ENCODE results near the gene NGFR. TPM values are rescaled to one million over a fixed set of nuclear protein-coding genes. Genes with fewer than 3 reads are reported as not detected.

The NGFR gene
- total RNA-seq, 6 donors from 2014 or later = 1.3 to 2.9 (median 2.2) TPM

- ATAC-seq (ENCODE audit: low FRiP score in 2 of 2) (no peak), DNase-seq (no peak)
- Histone ChIP-seq H3K4me1 (peaks cover 0 to 7% (median 1%) of the 10 kb centered on the region in 4 donors), H3K27ac (no peak overlapping the region), H3K27me3 (peaks cover 0 to 17% (median 9%) of the 10 kb centered on the region in 4 donors), H3K9me3 (no peaks in the 10 kb centered on the region), H3K36me3 (no peaks in the 10 kb centered on the region), H3K4me3 (no peak overlapping the region)
- WGBS, 2 donors = 51 to 59% methylated on average over 5 of the region's 5 CpGs
- TF ChIP-seq CTCF (IDR thresholded peaks at IDR 0.05) (no peak), POLR2AphosphoS5 (IDR thresholded peaks at IDR 0.05) (no peak), EP300 (IDR thresholded peaks at IDR 0.05) (no peak), POLR2A (IDR thresholded peaks at IDR 0.05) (no peak)
Observed at GRCh38 chr17:49472527-49472926, 22.6 kb upstream of the NGFR start.

- 77 to 80% methylated on average over 9 of the region's 9 CpGs for WGBS, 2 donors
- no peak for ATAC-seq (ENCODE audit: low FRiP score in 2 of 2)
- no peaks in the 10 kb centered on the region for H3K36me3 ChIP-seq
- H3K27me3 ChIP-seq = peaks cover 0 to 17% (median 9%) of the 10 kb centered on the region in 4 donors
- H3K4me1 ChIP-seq = peaks cover 0 to 7% (median 1%) of the 10 kb centered on the region in 4 donors
- no peak for TF ChIP-seq POLR2A (IDR thresholded peaks at IDR 0.05)
- TF ChIP-seq EP300 (IDR thresholded peaks at IDR 0.05) = no peak
- TF ChIP-seq POLR2AphosphoS5 (IDR thresholded peaks at IDR 0.05) = no peak
- no peak for TF ChIP-seq CTCF (IDR thresholded peaks at IDR 0.05)
- DNase-seq = no peak
- H3K27ac ChIP-seq = no peak overlapping the region
- H3K4me3 ChIP-seq = no peak overlapping the region
- H3K9me3 ChIP-seq = no peaks in the 10 kb centered on the region
Observed at GRCh38 chr17:49473900-49474751, 21.0 kb upstream of the NGFR start.

- H3K4me3 ChIP-seq = no peak overlapping the region
- H3K4me1 ChIP-seq = no peaks in the 10 kb centered on the region
- WGBS, 2 donors = 44 to 45% methylated on average over 3 of the region's 3 CpGs
- ATAC-seq (ENCODE audit: low FRiP score in 2 of 2) (no peak), DNase-seq (no peak)
- peaks cover 0 to 4% (median 0%) of the 10 kb centered on the region in 4 donors for H3K27me3 ChIP-seq
- H3K27ac ChIP-seq = no peak overlapping the region
- no peaks in the 10 kb centered on the region for H3K9me3 ChIP-seq
- no peaks in the 10 kb centered on the region for H3K36me3 ChIP-seq
- no peak for TF ChIP-seq CTCF (IDR thresholded peaks at IDR 0.05)
Observed at GRCh38 chr17:49477709-49478108, 17.4 kb upstream of the NGFR start.

- Histone ChIP-seq H3K9me3 (no peaks in the 10 kb centered on the region), H3K27ac (no peak overlapping the region), H3K27me3 (peaks cover 0 to 9% (median 2%) of the 10 kb centered on the region in 4 donors), H3K4me3 (no peak overlapping the region), H3K36me3 (no peaks in the 10 kb centered on the region), H3K4me1 (peaks cover 0 to 1% (median 0%) of the 10 kb centered on the region in 4 donors)
- ATAC-seq (ENCODE audit: low FRiP score in 2 of 2) = no peak
- TF ChIP-seq POLR2A (IDR thresholded peaks at IDR 0.05) (no peak), POLR2AphosphoS5 (IDR thresholded peaks at IDR 0.05) (no peak), CTCF (IDR thresholded peaks at IDR 0.05) (no peak), EP300 (IDR thresholded peaks at IDR 0.05) (no peak)
- no peak for DNase-seq
- WGBS, 2 donors = 64 to 73% methylated on average over 5 of the region's 5 CpGs
Observed at GRCh38 chr17:49480836-49481615, 14.1 kb upstream of the NGFR start.
